ENCODE data around the gene LACRT. TPM values are rescaled to one million over a fixed set of nuclear protein-coding genes. Genes with fewer than 3 reads are reported as not detected.

LACRT gene
- total RNA-seq, 1 donor from 2014 or later: not detected

DNA sequence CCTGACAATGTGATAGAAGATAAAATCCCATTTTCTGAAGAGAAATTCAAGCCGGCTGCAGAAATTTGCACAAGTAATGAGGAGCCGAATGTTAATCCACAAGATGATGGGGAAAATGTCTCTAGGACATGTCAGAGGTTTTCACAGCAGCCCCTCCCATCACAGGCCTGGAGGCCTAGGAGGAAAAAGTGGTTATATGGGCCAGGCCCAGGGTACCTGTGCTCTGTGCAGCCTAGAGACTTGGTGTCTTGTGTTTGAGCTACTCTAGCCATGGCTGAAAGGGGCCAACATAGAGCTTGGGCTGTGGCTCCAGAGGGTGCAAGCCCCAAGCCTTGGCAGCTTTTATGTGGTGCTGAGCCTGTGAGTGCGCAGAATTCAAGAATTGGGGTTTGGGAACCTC lies 7.4 kb downstream of the LACRT start:
- Mint-ChIP-seq H3K4me3 (no peak overlapping the region), H3K27ac (no peak overlapping the region), H3K9me3 (peaks cover 22% of the 10 kb centered on the region), H3K27me3 (ENCODE audit: insufficient read depth, low read depth) (peaks cover 10% of the 10 kb centered on the region), H3K36me3 (no peaks in the 10 kb centered on the region), H3K4me1 (no peaks in the 10 kb centered on the region)
- H3K27ac ChIP-seq: no peak overlapping the region
- peaks cover 28% of the 10 kb centered on the region for H3K27me3 ChIP-seq
- no peak overlapping the region for H2AFZ ChIP-seq (replicated peaks)
- no peak for DNase-seq (ENCODE audit: low spot score)
- no peaks in the 10 kb centered on the region for H3K79me2 ChIP-seq (ENCODE audit: low read depth)
- no peaks in the 10 kb centered on the region for H4K20me1 ChIP-seq (ENCODE audit: low read depth)
- no peaks in the 10 kb centered on the region for H3K36me3 ChIP-seq
- TF ChIP-seq, protein P1, sequence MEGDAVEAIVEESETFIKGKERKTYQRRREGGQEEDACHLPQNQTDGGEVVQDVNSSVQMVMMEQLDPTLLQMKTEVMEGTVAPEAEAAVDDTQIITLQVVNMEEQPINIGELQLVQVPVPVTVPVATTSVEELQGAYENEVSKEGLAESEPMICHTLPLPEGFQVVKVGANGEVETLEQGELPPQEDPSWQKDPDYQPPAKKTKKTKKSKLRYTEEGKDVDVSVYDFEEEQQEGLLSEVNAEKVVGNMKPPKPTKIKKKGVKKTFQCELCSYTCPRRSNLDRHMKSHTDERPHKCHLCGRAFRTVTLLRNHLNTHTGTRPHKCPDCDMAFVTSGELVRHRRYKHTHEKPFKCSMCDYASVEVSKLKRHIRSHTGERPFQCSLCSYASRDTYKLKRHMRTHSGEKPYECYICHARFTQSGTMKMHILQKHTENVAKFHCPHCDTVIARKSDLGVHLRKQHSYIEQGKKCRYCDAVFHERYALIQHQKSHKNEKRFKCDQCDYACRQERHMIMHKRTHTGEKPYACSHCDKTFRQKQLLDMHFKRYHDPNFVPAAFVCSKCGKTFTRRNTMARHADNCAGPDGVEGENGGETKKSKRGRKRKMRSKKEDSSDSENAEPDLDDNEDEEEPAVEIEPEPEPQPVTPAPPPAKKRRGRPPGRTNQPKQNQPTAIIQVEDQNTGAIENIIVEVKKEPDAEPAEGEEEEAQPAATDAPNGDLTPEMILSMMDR (IDR thresholded peaks at IDR 0.05): no peak
- TF ChIP-seq EZH2phosphoT487 (IDR thresholded peaks at IDR 0.05) (no peak), EZH2 (IDR thresholded peaks at IDR 0.05) (no peak)
- H3K4me1 ChIP-seq: no peaks in the 10 kb centered on the region
- no peaks in the 10 kb centered on the region for H3F3A ChIP-seq (ENCODE audit: low read depth)
- H3K9ac ChIP-seq: no peak overlapping the region
- H3K4me2 ChIP-seq: no peak overlapping the region
- H3K4me3 ChIP-seq: no peak overlapping the region
- H3K9me3 ChIP-seq (ENCODE audit: low read depth): peaks cover 4% of the 10 kb centered on the region

DNA sequence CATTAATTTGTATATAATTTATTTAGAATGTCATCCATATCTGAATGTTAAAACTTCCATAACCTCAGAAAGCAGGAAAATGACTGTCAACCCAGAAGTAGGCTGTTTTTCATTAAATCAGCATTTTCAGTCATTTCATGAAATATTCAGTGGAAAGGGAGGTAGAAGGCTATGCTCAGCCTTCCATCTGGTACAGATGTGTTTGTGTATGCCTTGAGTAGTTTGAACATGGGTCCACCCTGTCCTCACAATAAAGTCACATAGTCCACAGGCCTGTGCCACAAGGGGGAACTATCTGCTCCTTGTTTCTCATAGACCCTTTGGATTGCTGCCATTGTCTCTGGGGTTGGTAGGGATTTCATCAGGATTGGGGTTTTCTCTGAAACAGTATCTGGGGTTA lies 9.1 kb downstream of the LACRT start:
- H3K79me2 ChIP-seq (ENCODE audit: low read depth): no peaks in the 10 kb centered on the region
- Mint-ChIP-seq H3K4me3 (no peak overlapping the region), H3K36me3 (no peaks in the 10 kb centered on the region), H3K9me3 (peaks cover 22% of the 10 kb centered on the region), H3K27me3 (ENCODE audit: insufficient read depth, low read depth) (peaks cover 10% of the 10 kb centered on the region), H3K4me1 (no peaks in the 10 kb centered on the region), H3K27ac (no peak overlapping the region)
- no peak overlapping the region for H3K4me3 ChIP-seq
- TF ChIP-seq EZH2 (IDR thresholded peaks at IDR 0.05) (no peak), EZH2phosphoT487 (IDR thresholded peaks at IDR 0.05) (no peak)
- TF ChIP-seq, protein P1 (IDR thresholded peaks at IDR 0.05): no peak
- H3K27ac ChIP-seq: no peak overlapping the region
- peaks cover 45% of the 10 kb centered on the region for H3K27me3 ChIP-seq
- no peak overlapping the region for H2AFZ ChIP-seq (replicated peaks)
- H3K9ac ChIP-seq: no peak overlapping the region
- no peak overlapping the region for H3K4me2 ChIP-seq
- H3K9me3 ChIP-seq (ENCODE audit: low read depth): peaks cover 4% of the 10 kb centered on the region
- H3K36me3 ChIP-seq: no peaks in the 10 kb centered on the region
- H3F3A ChIP-seq (ENCODE audit: low read depth): no peaks in the 10 kb centered on the region
- no peaks in the 10 kb centered on the region for H3K4me1 ChIP-seq
- no peaks in the 10 kb centered on the region for H4K20me1 ChIP-seq (ENCODE audit: low read depth)
- DNase-seq (ENCODE audit: low spot score): no peak

DNA sequence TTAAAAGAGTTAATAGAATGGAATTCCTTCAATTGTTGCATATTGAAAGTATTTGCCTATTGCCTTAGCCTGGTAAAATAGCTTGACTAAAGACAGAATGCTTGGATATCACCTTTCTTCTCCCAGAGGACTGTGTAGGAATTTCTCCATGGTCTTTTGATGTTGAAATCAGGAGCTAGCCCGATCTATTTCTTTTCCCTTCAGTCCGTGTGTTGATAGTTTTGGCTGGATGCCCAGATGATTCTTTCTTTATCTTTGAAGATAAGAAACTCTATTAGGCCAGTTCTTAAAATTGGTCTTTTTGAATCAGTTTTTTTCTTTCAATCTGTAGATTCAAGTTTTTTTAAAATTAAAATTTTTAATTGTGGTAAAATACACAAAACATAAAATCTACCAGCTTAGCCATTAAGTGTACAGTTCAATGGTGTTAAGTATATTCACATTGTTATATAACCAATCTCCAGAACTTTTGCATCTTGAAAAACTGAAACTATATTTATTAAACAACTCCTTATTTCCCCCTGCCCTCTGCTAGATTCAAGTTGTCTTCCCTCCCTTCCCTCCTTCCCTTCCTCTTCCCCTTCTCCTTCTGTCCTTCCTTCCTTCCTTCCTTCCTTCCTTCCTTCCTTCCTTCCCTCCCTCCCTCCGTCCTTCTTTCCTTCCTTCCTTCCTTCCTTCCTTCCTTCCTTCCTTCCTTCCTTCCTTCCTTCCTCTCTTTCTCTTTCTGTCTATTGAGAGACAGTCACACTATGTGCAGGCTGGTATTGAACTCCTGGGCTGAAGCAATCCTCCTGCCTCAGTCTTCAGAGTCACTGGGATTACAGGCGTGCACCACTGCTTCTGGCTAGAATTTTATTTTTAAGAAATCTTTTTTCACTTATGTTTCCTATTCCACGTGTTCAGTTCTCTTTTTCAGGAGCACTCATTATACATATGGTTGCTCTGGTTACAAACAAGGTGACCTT lies 10.1 kb downstream of the LACRT start:
- no peak overlapping the region for H2AFZ ChIP-seq (replicated peaks)
- H3K27me3 Mint-ChIP-seq (ENCODE audit: insufficient read depth, low read depth): peaks cover 9% of the 10 kb centered on the region
- H3K4me3 Mint-ChIP-seq: no peak overlapping the region
- H3K4me1 Mint-ChIP-seq: no peaks in the 10 kb centered on the region
- no peaks in the 10 kb centered on the region for H3K4me1 ChIP-seq
- no peaks in the 10 kb centered on the region for H4K20me1 ChIP-seq (ENCODE audit: low read depth)
- peaks cover 55% of the 10 kb centered on the region for H3K27me3 ChIP-seq
- TF ChIP-seq, protein P1 (IDR thresholded peaks at IDR 0.05): no peak
- TF ChIP-seq EZH2phosphoT487 (IDR thresholded peaks at IDR 0.05): no peak
- no peak for TF ChIP-seq EZH2 (IDR thresholded peaks at IDR 0.05)
- H3K27ac ChIP-seq: no peak overlapping the region
- no peak overlapping the region for H3K4me3 ChIP-seq
- H3K36me3 Mint-ChIP-seq: no peaks in the 10 kb centered on the region
- DNase-seq (ENCODE audit: low spot score): no peak
- peaks cover 4% of the 10 kb centered on the region for H3K9me3 ChIP-seq (ENCODE audit: low read depth)
- H3F3A ChIP-seq (ENCODE audit: low read depth): no peaks in the 10 kb centered on the region
- H3K9me3 Mint-ChIP-seq: peaks cover 22% of the 10 kb centered on the region
- no peak overlapping the region for H3K27ac Mint-ChIP-seq
- H3K79me2 ChIP-seq (ENCODE audit: low read depth): no peaks in the 10 kb centered on the region
- no peaks in the 10 kb centered on the region for H3K36me3 ChIP-seq
- H3K4me2 ChIP-seq: no peak overlapping the region
- H3K9ac ChIP-seq: no peak overlapping the region
